Hepatic stellate cell (primary cell): ENCODE data around the gene ZNF641.
"Not testable (repeated sequence)": the region's sequence is repeated elsewhere in the genome, so short reads cannot be mapped to it uniquely, and the experiment has no call there.

ENCODE experiments used
- DNase-seq: peaks from one replicate; pipeline ENCODE4 v3.0.0; 2011; ENCODE audit warnings: low spot score

The ZNF641 gene

GRCh38 chr12:48334808-48335207 is 15.9 kb downstream of the ZNF641 start:
- DNase-seq, result no peak

- DNase-seq, result not testable (repeated sequence)
Observed at GRCh38 chr12:48333680-48334079, 17.0 kb downstream of the ZNF641 start.

GRCh38 chr12:48331399-48331798 is 19.3 kb downstream of the ZNF641 start:
- DNase-seq, result no peak

DNA sequence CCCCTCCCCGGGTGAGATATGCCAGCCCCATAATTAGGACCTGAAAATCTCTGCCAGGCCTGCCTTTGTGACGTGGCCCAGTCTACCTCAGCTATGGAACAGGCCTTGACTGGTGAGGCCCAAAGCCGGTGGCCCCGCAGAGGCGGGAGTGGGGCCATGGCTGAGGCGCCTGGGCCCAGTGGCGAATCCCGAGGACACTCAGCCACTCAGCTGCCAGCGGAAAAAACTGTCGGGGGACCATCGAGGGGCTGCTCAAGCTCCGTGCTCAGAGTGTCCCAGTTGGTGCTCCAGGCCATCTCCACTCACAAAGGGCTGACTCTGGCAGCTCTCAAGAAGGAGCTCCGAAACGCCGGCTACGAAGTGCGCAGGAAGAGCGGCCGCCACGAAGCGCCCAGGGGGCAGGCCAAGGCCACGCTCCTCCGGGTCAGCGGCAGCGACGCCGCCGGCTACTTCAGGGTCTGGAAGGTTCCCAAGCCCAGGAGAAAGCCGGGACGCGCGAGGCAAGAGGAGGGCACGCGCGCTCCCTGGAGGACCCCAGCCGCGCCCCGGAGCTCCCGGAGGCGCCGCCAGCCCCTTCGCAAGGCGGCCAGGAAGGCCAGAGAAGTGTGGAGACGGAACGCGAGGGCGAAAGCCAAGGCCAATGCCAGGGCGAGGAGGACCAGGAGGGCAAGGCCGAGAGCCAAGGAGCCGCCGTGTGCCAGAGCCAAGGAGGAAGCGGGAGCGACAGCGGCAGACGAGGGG is 21.4 kb downstream of the ZNF641 start:
- no peak for DNase-seq

DNA sequence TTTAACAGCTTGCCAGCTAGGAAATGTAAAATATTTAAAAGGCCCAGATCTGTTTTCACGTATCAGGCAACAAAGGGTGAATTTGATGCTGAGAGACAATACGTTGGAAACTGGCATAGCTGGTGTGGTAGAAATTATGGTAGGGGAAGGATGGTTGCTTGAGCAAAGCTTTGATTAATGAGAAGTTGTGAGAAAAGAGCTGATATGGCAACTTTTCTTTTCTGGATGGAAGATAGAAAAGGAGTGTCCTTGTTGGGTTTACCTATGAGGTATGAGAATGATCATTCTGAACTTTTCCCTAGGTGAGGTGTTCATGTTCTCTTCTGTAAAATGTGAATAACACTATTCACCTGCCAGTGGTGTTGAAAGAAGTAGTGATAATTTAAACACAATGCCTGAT is 34.2 kb downstream of the ZNF641 start:
- DNase-seq, result no peak

DNA sequence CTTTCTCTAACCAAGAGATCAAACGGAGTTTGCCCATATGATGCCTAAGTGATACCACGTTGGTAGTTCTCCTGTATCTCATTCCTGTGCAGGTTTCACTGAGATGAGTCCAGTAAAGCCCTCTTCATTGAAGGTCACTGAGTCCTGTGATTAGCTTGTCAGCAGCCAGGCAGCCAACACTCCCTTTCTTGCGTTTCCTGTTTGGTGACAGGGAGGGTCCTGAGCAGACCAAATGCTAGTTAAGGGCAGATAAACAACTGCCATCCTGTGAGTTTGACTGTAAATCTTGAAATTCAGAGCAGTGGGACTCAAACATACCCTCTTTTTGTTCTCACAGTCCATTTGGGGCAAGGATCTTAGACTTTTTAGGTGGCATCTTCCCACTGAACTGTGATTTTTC is 39.4 kb downstream of the ZNF641 start:
- no peak for DNase-seq

- no peak for DNase-seq
Observed at GRCh38 chr12:48307269-48307668, 43.5 kb downstream of the ZNF641 start.

GRCh38 chr12:48305190-48305589 is 45.5 kb downstream of the ZNF641 start:
- DNase-seq, result no peak

- no peak for DNase-seq
Observed at GRCh38 chr12:48302161-48302911, 48.4 kb downstream of the ZNF641 start.

- DNase-seq, result no peak
Observed at GRCh38 chr12:48300774-48301173, 49.9 kb downstream of the ZNF641 start.

DNA sequence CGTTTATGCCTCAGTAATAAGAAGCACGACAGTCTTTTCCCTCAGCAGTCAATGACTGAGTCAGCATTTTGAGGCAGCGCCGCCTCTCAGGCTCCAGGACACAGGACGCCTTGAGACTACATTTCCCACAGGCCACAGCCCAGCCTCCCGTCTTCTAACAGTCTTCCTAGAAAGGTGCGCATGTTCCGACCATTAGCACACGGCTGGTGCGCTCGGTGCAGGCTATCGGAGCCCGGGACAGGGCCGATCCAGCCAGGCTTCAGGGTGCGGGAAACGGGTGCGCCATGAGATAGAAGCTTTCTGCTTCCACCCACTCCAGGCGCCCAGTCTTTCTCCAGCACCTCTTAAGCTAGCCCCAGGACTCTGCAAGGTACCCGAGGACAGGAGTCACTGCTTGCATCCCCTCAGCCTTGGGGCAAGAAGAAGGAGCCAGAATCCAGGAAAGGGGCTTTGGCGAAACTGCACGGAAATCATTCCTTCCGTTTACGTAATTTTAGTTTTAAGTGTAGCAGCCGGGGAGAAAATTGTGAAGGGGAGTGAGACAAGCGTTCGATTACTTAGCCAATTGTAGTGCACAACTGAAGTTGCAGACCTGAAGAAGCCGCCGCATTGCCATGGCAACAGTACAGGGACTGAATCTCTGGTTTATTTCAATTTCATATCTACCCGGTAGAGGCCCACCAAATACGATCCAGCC is 54.0 kb downstream of the ZNF641 start:
- peak; percentile 25 for DNase-seq

DNA sequence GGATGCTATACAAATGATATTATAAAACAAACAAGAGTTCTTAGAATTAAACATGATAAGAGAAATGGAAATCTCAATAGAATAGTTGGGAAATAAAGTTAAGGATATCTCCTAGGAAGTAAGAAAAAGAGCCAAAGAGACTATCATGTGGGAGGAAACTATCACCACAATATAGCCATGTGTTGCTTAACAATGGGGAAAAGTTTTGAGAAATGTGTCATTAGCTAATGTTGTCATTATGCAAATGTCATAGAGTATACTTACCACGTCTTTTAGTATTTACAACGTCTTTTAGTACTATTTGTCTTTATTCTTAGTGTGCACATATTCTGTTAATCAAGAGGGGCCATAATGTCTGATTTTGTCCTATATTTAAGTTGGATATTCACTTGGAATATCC is 58.7 kb downstream of the ZNF641 start:
- DNase-seq, result no peak

DNA sequence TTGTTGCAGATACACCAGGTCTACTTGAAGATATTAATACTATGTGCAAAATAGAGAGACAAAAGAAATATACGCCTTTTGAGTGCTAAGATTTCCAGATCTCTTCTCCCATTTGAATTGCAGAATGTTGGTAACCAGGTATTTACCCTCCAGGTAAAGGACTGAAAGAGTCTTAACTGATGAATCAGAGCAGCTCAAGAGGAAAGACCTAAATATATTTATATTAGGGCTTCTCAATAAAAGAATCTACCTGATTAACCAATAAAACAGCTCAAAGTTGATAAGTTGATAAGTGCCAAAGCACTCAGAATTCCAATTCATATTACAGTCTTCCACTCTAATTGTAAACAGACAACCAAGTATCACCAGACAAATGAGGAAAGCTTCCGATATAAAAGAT is 59.2 kb downstream of the ZNF641 start:
- DNase-seq, result no peak

DNA sequence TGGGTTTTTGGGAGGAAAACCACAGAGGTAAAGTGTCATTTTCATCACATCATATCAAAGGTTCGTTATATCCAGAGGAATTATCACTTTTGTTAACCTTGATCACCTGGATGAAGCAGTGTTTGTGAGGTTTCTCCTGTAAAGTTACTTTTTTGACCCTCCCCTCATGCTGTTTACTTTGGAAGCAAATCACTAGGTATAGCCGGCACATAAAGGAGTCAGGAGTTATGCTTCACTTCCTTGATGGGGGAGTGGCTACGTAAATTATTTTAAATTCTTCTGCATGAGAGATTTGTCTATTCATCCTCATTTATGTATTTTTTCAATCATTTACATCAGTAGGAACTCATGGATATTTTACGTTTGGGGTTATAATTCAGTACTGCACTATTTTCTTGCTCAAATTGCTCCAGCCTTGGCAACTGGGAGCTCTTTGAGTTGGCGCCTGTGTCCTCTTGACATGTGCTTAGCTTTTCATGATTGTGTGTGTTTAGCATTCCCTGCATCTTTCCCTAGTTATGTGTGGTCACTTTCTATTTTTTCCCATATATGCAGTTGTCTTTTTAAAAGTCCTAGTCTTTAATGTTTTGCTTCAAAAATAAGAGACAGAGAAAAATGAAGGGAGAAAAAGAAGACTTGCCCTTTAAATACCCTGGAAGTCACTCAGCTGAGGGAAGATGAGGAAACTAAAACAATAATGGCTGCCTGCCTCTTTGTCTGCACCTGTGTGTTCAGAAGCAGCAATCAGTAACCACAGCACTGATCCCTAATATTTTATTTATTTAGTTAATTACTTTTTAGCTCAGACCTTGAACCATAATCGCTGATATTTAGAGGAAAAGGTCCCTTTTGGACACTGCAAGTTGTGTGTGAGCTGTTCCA is 62.1 kb downstream of the ZNF641 start:
- no peak for DNase-seq
